B cell (primary cell): ENCODE measurements around the gene URAD. TPM values are rescaled to one million over a fixed set of nuclear protein-coding genes. Genes with fewer than 3 reads are reported as not detected.

ENCODE experiments used
- ATAC-seq: fragments of 200-7000 bp; cut with Tn5 transposase; one replicate; pipeline ENCODE4 v1.10.0; 2021; ENCODE audit warnings: low read depth, mild to moderate bottlenecking, moderate number of reproducible peaks, moderate library complexity
- CTCF ChIA-PET: fragments of 350-600 bp; sonication (Branson Sonifier 250); formaldehyde crosslinking; loops from one replicate; lab custom pipeline; 2021; ENCODE audit warnings: antibody characterized with exemption, inconsistent platforms; lab: Charles Lee
- POLR2A ChIA-PET: fragments of 350-600 bp; sonication (Branson Sonifier 250); formaldehyde crosslinking; loops from one replicate; lab custom pipeline; 2021; ENCODE audit warnings: antibody characterized with exemption; lab: Charles Lee
- DNase-seq: peaks from one replicate; pipeline ENCODE4 v3.0.0; 2013
- H2AFZ ChIP-seq: 2 replicates; pipeline ENCODE4 v1.6.1; 2012; ENCODE audit warnings: mild to moderate bottlenecking, low read depth, low read length; ENCODE audit not compliant: insufficient read depth, poor library complexity, severe bottlenecking
- H3K27ac ChIP-seq, 2 donors: 1 replicate in 1 of 2; 2 replicates in 1 of 2; pipeline ENCODE4 v1.5.1; 2012 to 2013; ENCODE audit warnings: low read length in 2 of 2, mild to moderate bottlenecking in 2 of 2, moderate library complexity in 1 of 2
- H3K27me3 ChIP-seq, 4 experiments: fragments of 200-600 bp in 1 of 4; sonication (generic) in 1 of 4; replicated peaks in 1 of 4; 1 replicate in 2 of 4; 2 replicates in 2 of 4; pipeline versions ENCODE4 v1.6.1 to v1.7.0; 2013 to 2016; ENCODE audit warnings: low read length in 3 of 4, mild to moderate bottlenecking in 2 of 4, mixed read lengths in 1 of 4, moderate library complexity in 1 of 4; ENCODE audit not compliant: insufficient read depth in 4 of 4, control insufficient read depth in 3 of 4; ENCODE audit errors: control extremely low read depth in 1 of 4
- H3K36me3 ChIP-seq, 2 experiments: replicated peaks in 1 of 2; 1 replicate in 1 of 2; 2 replicates in 1 of 2; pipeline versions ENCODE4 v1.6.1 to v1.7.1; 2013; ENCODE audit warnings: low read length in 1 of 2; ENCODE audit not compliant: insufficient read depth in 2 of 2, control insufficient read depth in 1 of 2; ENCODE audit errors: control extremely low read depth in 1 of 2, extremely low read depth in 1 of 2
- H3K4me1 ChIP-seq, 2 donors: fragments of 200-600 bp in 1 of 2; sonication (generic) in 1 of 2; 1 replicate in 1 of 2; 2 replicates in 1 of 2; pipeline versions ENCODE4 v1.5.1 to v1.6.1; 2013 to 2017; ENCODE audit warnings: low read length in 2 of 2; ENCODE audit not compliant: control insufficient read depth in 2 of 2, insufficient read depth in 2 of 2
- H3K4me2 ChIP-seq: replicated peaks from 2 replicates; pipeline ENCODE3; 2012; ENCODE audit warnings: mild to moderate bottlenecking, low read depth, low read length; ENCODE audit not compliant: poor library complexity, severe bottlenecking
- H3K4me3 ChIP-seq, 5 experiments: fragments of 200-600 bp in 1 of 5; sonication (generic) in 1 of 5; 1 replicate in 3 of 5; 2 replicates in 2 of 5; pipeline versions ENCODE4 v1.5.1 to v1.7.0; 2011 to 2016; ENCODE audit warnings: low read length in 4 of 5, mild to moderate bottlenecking in 4 of 5, low read depth in 2 of 5, control low read depth in 1 of 5, moderate library complexity in 1 of 5; ENCODE audit not compliant: insufficient read depth in 1 of 5; ENCODE audit errors: control extremely low read depth in 1 of 5, extremely low read depth in 1 of 5
- H3K79me2 ChIP-seq: fragments of 200-600 bp; sonication (generic); one replicate; pipeline ENCODE4 v1.6.0; 2016; ENCODE audit warnings: low read length; ENCODE audit not compliant: control insufficient read depth, insufficient read depth
- H3K9ac ChIP-seq: fragments of 200-600 bp; sonication (generic); 2 replicates; pipeline ENCODE4 v1.6.1; 2017; ENCODE audit warnings: mild to moderate bottlenecking, low read length, moderate library complexity
- H3K9me3 ChIP-seq, 3 donors: one replicate each; pipeline versions ENCODE4 v1.6.1 to v1.7.1; 2013; ENCODE audit warnings: low read length in 2 of 3; ENCODE audit not compliant: control insufficient read depth in 2 of 3, insufficient read depth in 1 of 3; ENCODE audit errors: control extremely low read depth in 1 of 3
- H4K20me1 ChIP-seq: 2 replicates; pipeline ENCODE4 v1.6.0; 2012; ENCODE audit warnings: mild to moderate bottlenecking, low read length; ENCODE audit not compliant: insufficient read depth, control insufficient read depth, poor library complexity, severe bottlenecking
- H3K27ac Mint-ChIP-seq: one replicate; pipeline ENCODE4 v1.8.0; 2021; ENCODE audit warnings: mixed read lengths
- H3K27me3 Mint-ChIP-seq: one replicate; pipeline ENCODE4 v1.8.0; 2021; ENCODE audit warnings: mixed read lengths
- H3K4me1 Mint-ChIP-seq: one replicate; pipeline ENCODE4 v1.8.0; 2021; ENCODE audit warnings: mixed read lengths
- H3K4me3 Mint-ChIP-seq: one replicate; pipeline ENCODE4 v1.8.0; 2021; ENCODE audit warnings: mixed read lengths
- H3K9me3 Mint-ChIP-seq: one replicate; pipeline ENCODE4 v1.8.0; 2022; ENCODE audit warnings: mixed read lengths; ENCODE audit not compliant: insufficient read depth
- EZH2 ChIP-seq: IDR thresholded peaks from 2 replicates; pipeline ENCODE4 v1.6.1; 2012; ENCODE audit warnings: borderline replicate concordance, low read depth, mild to moderate bottlenecking, moderate library complexity, low read length; ENCODE audit not compliant: insufficient read depth, poor library complexity, severe bottlenecking
- WGBS: methylation state at CpG from one replicate; pipeline ENCODE4 v1.1.5; 2013; ENCODE audit warnings: missing lambda C conversion rate; ENCODE audit not compliant: insufficient coverage; 5-methylcytosine and 5-hydroxymethylcytosine counted together
- intact Hi-C: fragments of 100-400 bp; cut with micrococcal nuclease; formaldehyde crosslinking; loops from one replicate; pipeline ENCODE4 v1.10.0; 2022
- polyA plus RNA-seq: library from polyadenylated mRNA; depleted of rRNA; stranded (reverse); fragments of >200 nt; gene quantifications from 2 replicates; pipeline ENCODE4 v1.2.3, GENCODE V29; 2012
- total RNA-seq, 2 donors: library from RNA; stranded (reverse); fragments of 120-200 nt in 1 of 2; gene quantifications; 1 replicate in 1 of 2; 2 replicates in 1 of 2; pipeline versions ENCODE4 v1.2.3 to v1.2.4, GENCODE V29; 2013 to 2022
- TF ChIP-seq, protein P1 (sequence below): fragments of 200-600 bp; IDR thresholded peaks from one replicate; pipeline ENCODE4 v1.8.0; 2022; ENCODE audit warnings: antibody characterized with exemption, mild to moderate bottlenecking

Gene URAD
- total and polyA plus RNA-seq, 2 donors (not counting 1 experiment from before 2014, with no cell fraction given), result not detected

- H3K4me1 Mint-ChIP-seq, result peaks cover 34% of the 10 kb centered on the region
- WGBS, result 89% methylated on average over 2 of the region's 3 CpGs
- no peak for ATAC-seq
- DNase-seq, result no peak
- H3K4me1 ChIP-seq, result peaks cover 42 to 50% of the 10 kb centered on the region in 2 donors
- intact Hi-C loops, result no loop called here
- ChIA-PET POLR2A (no interaction called here), CTCF (no interaction called here)
- H3K36me3 ChIP-seq, result no peaks in the 10 kb centered on the region
- no peaks in the 10 kb centered on the region for H3K79me2 ChIP-seq
- no peaks in the 10 kb centered on the region for H3K9me3 Mint-ChIP-seq
- H2AFZ ChIP-seq, result no peak overlapping the region
- H4K20me1 ChIP-seq, result no peaks in the 10 kb centered on the region
- H3K27ac ChIP-seq, result no peak overlapping the region
- H3K9me3 ChIP-seq, result peaks cover 0 to 48% (median 0%) of the 10 kb centered on the region in 3 donors
- H3K4me3 ChIP-seq, result no peak overlapping the region
- TF ChIP-seq, protein P1, sequence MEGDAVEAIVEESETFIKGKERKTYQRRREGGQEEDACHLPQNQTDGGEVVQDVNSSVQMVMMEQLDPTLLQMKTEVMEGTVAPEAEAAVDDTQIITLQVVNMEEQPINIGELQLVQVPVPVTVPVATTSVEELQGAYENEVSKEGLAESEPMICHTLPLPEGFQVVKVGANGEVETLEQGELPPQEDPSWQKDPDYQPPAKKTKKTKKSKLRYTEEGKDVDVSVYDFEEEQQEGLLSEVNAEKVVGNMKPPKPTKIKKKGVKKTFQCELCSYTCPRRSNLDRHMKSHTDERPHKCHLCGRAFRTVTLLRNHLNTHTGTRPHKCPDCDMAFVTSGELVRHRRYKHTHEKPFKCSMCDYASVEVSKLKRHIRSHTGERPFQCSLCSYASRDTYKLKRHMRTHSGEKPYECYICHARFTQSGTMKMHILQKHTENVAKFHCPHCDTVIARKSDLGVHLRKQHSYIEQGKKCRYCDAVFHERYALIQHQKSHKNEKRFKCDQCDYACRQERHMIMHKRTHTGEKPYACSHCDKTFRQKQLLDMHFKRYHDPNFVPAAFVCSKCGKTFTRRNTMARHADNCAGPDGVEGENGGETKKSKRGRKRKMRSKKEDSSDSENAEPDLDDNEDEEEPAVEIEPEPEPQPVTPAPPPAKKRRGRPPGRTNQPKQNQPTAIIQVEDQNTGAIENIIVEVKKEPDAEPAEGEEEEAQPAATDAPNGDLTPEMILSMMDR, result no peak
- TF ChIP-seq EZH2, result no peak
- H3K27me3 Mint-ChIP-seq, result peaks cover 78% of the 10 kb centered on the region
- no peak overlapping the region for H3K4me2 ChIP-seq
- no peak overlapping the region for H3K4me3 Mint-ChIP-seq
- H3K27ac Mint-ChIP-seq, result no peak overlapping the region
- H3K9ac ChIP-seq, result no peak overlapping the region
- H3K27me3 ChIP-seq, result peaks cover 0 to 92% (median 66%) of the 10 kb centered on the region in 4 experiments
Measured at GRCh38 chr13:27963491-27963890, 25.0 kb downstream of the URAD start.

DNA sequence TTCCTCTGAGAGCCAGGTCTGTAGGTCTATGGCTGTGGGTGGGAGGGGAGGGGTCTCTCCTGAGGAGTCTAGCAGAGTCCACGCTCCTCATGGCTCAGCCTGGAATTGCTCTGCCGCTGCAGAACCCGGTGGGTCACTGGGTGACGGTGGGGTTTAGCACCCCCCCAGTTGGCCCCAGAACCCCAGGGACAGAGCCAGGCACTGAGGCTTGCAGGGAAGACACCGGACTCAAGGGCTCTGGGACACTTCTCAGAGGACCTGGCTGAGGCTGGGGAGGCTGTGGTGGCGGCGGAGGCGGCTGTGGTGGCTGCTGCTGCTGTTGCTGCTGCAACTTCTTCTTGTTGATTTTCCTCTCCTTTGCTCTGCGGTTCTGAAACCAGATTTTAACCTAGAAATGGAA, 25.5 kb downstream of the URAD start:
- CTCF ChIA-PET, result interaction anchor here (0.7 kb wide), 1 partner anchor 8 kb away, joined by 3 read pairs; no protein-coding TSS in a partner anchor
- peaks cover 33% of the 10 kb centered on the region for H3K4me1 Mint-ChIP-seq
- H3K27me3 ChIP-seq, result peaks cover 0 to 89% (median 67%) of the 10 kb centered on the region in 4 experiments

More for the DNA sequence above, 25.5 kb downstream of the URAD start:
- H4K20me1 ChIP-seq, result no peaks in the 10 kb centered on the region
- peaks cover 80% of the 10 kb centered on the region for H3K27me3 Mint-ChIP-seq
- no peak overlapping the region for H2AFZ ChIP-seq
- no peak overlapping the region for H3K4me3 ChIP-seq
- no peaks in the 10 kb centered on the region for H3K36me3 ChIP-seq
- H3K27ac Mint-ChIP-seq, result no peak overlapping the region
- peaks cover 37 to 45% of the 10 kb centered on the region in 2 donors for H3K4me1 ChIP-seq
- no peak overlapping the region for H3K27ac ChIP-seq
- intact Hi-C loops, result no loop called here
- POLR2A ChIA-PET, result interaction anchor here (0.8 kb wide), 1 partner anchor 13 kb away, joined by 4 read pairs; no protein-coding TSS in a partner anchor
- WGBS, result 60% methylated on average over 6 of the region's 9 CpGs
- ATAC-seq (no peak), DNase-seq (no peak)
- H3K4me3 Mint-ChIP-seq, result no peak overlapping the region
- H3K9me3 Mint-ChIP-seq, result no peaks in the 10 kb centered on the region
- no peaks in the 10 kb centered on the region for H3K79me2 ChIP-seq
- no peak overlapping the region for H3K9ac ChIP-seq
- H3K4me2 ChIP-seq, result no peak overlapping the region
- H3K9me3 ChIP-seq, result peaks cover 0 to 43% (median 0%) of the 10 kb centered on the region in 3 donors
- TF ChIP-seq, protein P1, result no peak
- TF ChIP-seq EZH2, result no peak
